GM19397 (cell line): Measurements from ENCODE around the gene VIPR2.
"Not testable (repeated sequence)": the region's sequence is repeated elsewhere in the genome, so short reads cannot be mapped to it uniquely, and the experiment has no call there.

ENCODE experiments used
- ATAC-seq: cut with Tn5 transposase; IDR thresholded peaks from one replicate; pipeline ENCODE4 v1.9.1; 2021; ENCODE audit warnings: mild to moderate bottlenecking, moderate library complexity; ENCODE audit not compliant: unreplicated experiment

The VIPR2 gene

GRCh38 chr7:159144758-159145489 is at the start of gene VIPR2:
TSS of gene VIPR2 (minus strand) at chr7:159144867. CDS start at chr7:159144771, 96 bp downstream.
- no peak for ATAC-seq

GRCh38 chr7:159193543-159194090 is 49.0 kb upstream of the VIPR2 start:
- ATAC-seq: no peak

- ATAC-seq: no peak
Measured at GRCh38 chr7:159192725-159193453, 48.2 kb upstream of the VIPR2 start.

GRCh38 chr7:159192013-159192412 is 47.3 kb upstream of the VIPR2 start:
- no peak for ATAC-seq

- ATAC-seq: no peak
Measured at GRCh38 chr7:159191236-159191635, 46.6 kb upstream of the VIPR2 start.

GRCh38 chr7:159188011-159188410 is 43.3 kb upstream of the VIPR2 start:
- no peak for ATAC-seq

- no peak for ATAC-seq
Measured at GRCh38 chr7:159179241-159179640, 34.6 kb upstream of the VIPR2 start.

- ATAC-seq: no peak
Measured at GRCh38 chr7:159177284-159177953, 32.8 kb upstream of the VIPR2 start.

GRCh38 chr7:159175792-159176191 is 31.1 kb upstream of the VIPR2 start:
- no peak for ATAC-seq

GRCh38 chr7:159175100-159175499 is 30.4 kb upstream of the VIPR2 start:
- ATAC-seq: not testable (repeated sequence)

GRCh38 chr7:159172400-159172799 is 27.7 kb upstream of the VIPR2 start:
- ATAC-seq: no peak

GRCh38 chr7:159169391-159169790 is 24.7 kb upstream of the VIPR2 start:
- ATAC-seq: no peak

- ATAC-seq: no peak
Measured at GRCh38 chr7:159167139-159167538, 22.5 kb upstream of the VIPR2 start.

- no peak for ATAC-seq
Measured at GRCh38 chr7:159166530-159166929, 21.9 kb upstream of the VIPR2 start.

GRCh38 chr7:159165352-159165751 is 20.7 kb upstream of the VIPR2 start:
- no peak for ATAC-seq

- ATAC-seq: not testable (repeated sequence)
Measured at GRCh38 chr7:159163703-159164301, 19.1 kb upstream of the VIPR2 start.

- not testable (repeated sequence) for ATAC-seq
Measured at GRCh38 chr7:159162050-159162626, 17.5 kb upstream of the VIPR2 start.

GRCh38 chr7:159160450-159160849 is 15.8 kb upstream of the VIPR2 start:
- ATAC-seq: no peak

GRCh38 chr7:159159731-159160130 is 15.1 kb upstream of the VIPR2 start:
- no peak for ATAC-seq

GRCh38 chr7:159158888-159159405 is 14.3 kb upstream of the VIPR2 start:
- ATAC-seq: no peak
